ENCODE results near the gene NDUFA5.

NDUFA5 gene

GRCh38 chr7:123557398-123558288, at the start of gene NDUFA5:
Gene NDUFA5 (minus strand): TSS chr7:123557818. CDS start chr7:123557795, 23 bp downstream.
- DNase-seq (ENCODE audit: low read depth in 2 of 2), result peak; percentile 80 to 96

- DNase-seq (ENCODE audit: low read depth in 2 of 2), result no peak
Measured at GRCh38 chr7:123604739-123605138, 47.1 kb upstream of the NDUFA5 start.

GRCh38 chr7:123602648-123603047, 45.0 kb upstream of the NDUFA5 start:
- DNase-seq (ENCODE audit: low read depth in 2 of 2), result no peak

- no peak for DNase-seq (ENCODE audit: low read depth in 2 of 2)
Measured at GRCh38 chr7:123601530-123601929, 43.9 kb upstream of the NDUFA5 start, which contains the start of gene ASB15. Gene ASB15 (plus strand): TSS chr7:123601821. CDS start chr7:123614503, 12,682 bp downstream.

- DNase-seq (ENCODE audit: low read depth in 2 of 2), result no peak
Measured at GRCh38 chr7:123600876-123601275, 43.3 kb upstream of the NDUFA5 start.

GRCh38 chr7:123599766-123600165, 42.1 kb upstream of the NDUFA5 start:
- no peak for DNase-seq (ENCODE audit: low read depth in 2 of 2)

GRCh38 chr7:123598657-123599056, 41.0 kb upstream of the NDUFA5 start:
- DNase-seq (ENCODE audit: low read depth in 2 of 2), result no peak

GRCh38 chr7:123594813-123595241, 37.2 kb upstream of the NDUFA5 start:
- no peak for DNase-seq (ENCODE audit: low read depth in 2 of 2)

GRCh38 chr7:123588376-123588775, 30.8 kb upstream of the NDUFA5 start:
- no peak for DNase-seq (ENCODE audit: low read depth in 2 of 2)

- no peak for DNase-seq (ENCODE audit: low read depth in 2 of 2)
Measured at GRCh38 chr7:123583821-123584220, 26.2 kb upstream of the NDUFA5 start.

GRCh38 chr7:123581162-123581459, 23.5 kb upstream of the NDUFA5 start:
- DNase-seq (ENCODE audit: low read depth in 2 of 2), result no peak

- DNase-seq (ENCODE audit: low read depth in 2 of 2), result no peak
Measured at GRCh38 chr7:123580406-123581161, 23.0 kb upstream of the NDUFA5 start.

GRCh38 chr7:123579416-123579815, 21.8 kb upstream of the NDUFA5 start:
- DNase-seq (ENCODE audit: low read depth in 2 of 2), result no peak

GRCh38 chr7:123573896-123574467, 16.4 kb upstream of the NDUFA5 start:
- no peak for DNase-seq (ENCODE audit: low read depth in 2 of 2)

- no peak for DNase-seq (ENCODE audit: low read depth in 2 of 2)
Measured at GRCh38 chr7:123573341-123573740, 15.7 kb upstream of the NDUFA5 start.

GRCh38 chr7:123571684-123572083, 14.1 kb upstream of the NDUFA5 start:
- DNase-seq (ENCODE audit: low read depth in 2 of 2), result no peak

GRCh38 chr7:123571187-123571586, 13.6 kb upstream of the NDUFA5 start:
- DNase-seq (ENCODE audit: low read depth in 2 of 2), result no peak

- no peak for DNase-seq (ENCODE audit: low read depth in 2 of 2)
Measured at GRCh38 chr7:123570390-123571182, 13.0 kb upstream of the NDUFA5 start.

GRCh38 chr7:123569352-123570010, 11.9 kb upstream of the NDUFA5 start:
- DNase-seq (ENCODE audit: low read depth in 2 of 2), result no peak

GRCh38 chr7:123562121-123562520, 4.5 kb upstream of the NDUFA5 start:
- no peak for DNase-seq (ENCODE audit: low read depth in 2 of 2)

- DNase-seq (ENCODE audit: low read depth in 2 of 2), result no peak
Measured at GRCh38 chr7:123558289-123558874, 764 bp upstream of the NDUFA5 start.
